DND-41 (cell line): ENCODE results near the gene NLGN1.

ENCODE experiments used
- CTCF ChIP-seq: IDR thresholded peaks from 2 replicates; pipeline ENCODE4 v1.5.1; 2012; ENCODE audit warnings: borderline replicate concordance, low read length, moderate library complexity, mild to moderate bottlenecking; ENCODE audit not compliant: poor library complexity, severe bottlenecking; ENCODE audit errors: extremely low read depth
- EZH2 ChIP-seq: IDR thresholded peaks from 3 replicates; pipeline ENCODE4 v1.6.1; 2012; ENCODE audit warnings: borderline replicate concordance, low read depth, mild to moderate bottlenecking, moderate library complexity, low read length, inconsistent platforms; ENCODE audit not compliant: severe bottlenecking

GRCh38 chr3:174266476-174266875, 868.9 kb downstream of the NLGN1 start:
- TF ChIP-seq CTCF (no peak), EZH2 (no peak)
